Suprapubic skin (tissue), 4 donors: ENCODE measurements around the gene PMF1. TPM values are rescaled to one million over a fixed set of nuclear protein-coding genes. Genes with fewer than 3 reads are reported as not detected.
"Not testable (repeated sequence)": the region's sequence is repeated elsewhere in the genome, so short reads cannot be mapped to it uniquely, and the experiment has no call there.

Experiments used
- DNase-seq, 2 donors: peaks; one replicate each; pipeline ENCODE4 v3.0.0-alpha.2; 2019; ENCODE audit warnings: low spot score in 2 of 2
- H3K27ac ChIP-seq: fragments of 200-600 bp; sonication (generic); one replicate; pipeline ENCODE4 v1.5.1; 2019
- H3K27me3 ChIP-seq: fragments of 200-600 bp; sonication (generic); one replicate; pipeline ENCODE4 v1.5.1; 2019
- H3K36me3 ChIP-seq: fragments of 200-600 bp; sonication (generic); one replicate; pipeline ENCODE4 v1.5.1; 2019
- H3K4me1 ChIP-seq: fragments of 200-600 bp; sonication (generic); one replicate; pipeline ENCODE4 v1.5.1; 2019
- H3K4me3 ChIP-seq: fragments of 200-600 bp; sonication (generic); one replicate; pipeline ENCODE4 v1.5.1; 2019; ENCODE audit warnings: mild to moderate bottlenecking
- H3K9me3 ChIP-seq: fragments of 200-600 bp; sonication (generic); one replicate; pipeline ENCODE4 v1.5.1; 2019
- CTCF ChIP-seq, 2 donors: fragments of 200-600 bp in 1 of 2; fragments of 450-650 bp in 1 of 2; sonication (generic) in 1 of 2; IDR thresholded peaks; one replicate each; pipeline ENCODE4 v1.5.1; 2016 to 2019; ENCODE audit warnings: antibody characterized with exemption in 2 of 2, mild to moderate bottlenecking in 1 of 2, moderate library complexity in 1 of 2
- EP300 ChIP-seq: sonication (generic); formaldehyde crosslinking; IDR thresholded peaks from one replicate; pipeline ENCODE4 v1.6.1; 2017; ENCODE audit warnings: antibody characterized with exemption
- POLR2A ChIP-seq, 2 donors: fragments of 450-650 bp; IDR thresholded peaks; one replicate each; pipeline ENCODE4 v1.6.1; 2017; ENCODE audit warnings: antibody characterized with exemption in 2 of 2, mild to moderate bottlenecking in 2 of 2, moderate library complexity in 2 of 2
- POLR2AphosphoS5 ChIP-seq, 3 donors: sonication (generic); formaldehyde crosslinking; IDR thresholded peaks; one replicate each; pipeline ENCODE4 v1.6.1; 2017; ENCODE audit warnings: antibody characterized with exemption in 3 of 3
- WGBS: methylation state at CpG from one replicate; pipeline ENCODE4 v1.1.5; 2018; 5-methylcytosine and 5-hydroxymethylcytosine counted together
- total RNA-seq, 4 donors: library from RNA; depleted of rRNA; stranded (reverse); fragments of >200 nt; gene quantifications; one replicate each; pipeline ENCODE4 v1.1.0, GENCODE V29; 2016

Gene PMF1
- total RNA-seq, 4 donors from 2014 or later, result 42.7 to 74.3 (median 70.1) TPM

DNA sequence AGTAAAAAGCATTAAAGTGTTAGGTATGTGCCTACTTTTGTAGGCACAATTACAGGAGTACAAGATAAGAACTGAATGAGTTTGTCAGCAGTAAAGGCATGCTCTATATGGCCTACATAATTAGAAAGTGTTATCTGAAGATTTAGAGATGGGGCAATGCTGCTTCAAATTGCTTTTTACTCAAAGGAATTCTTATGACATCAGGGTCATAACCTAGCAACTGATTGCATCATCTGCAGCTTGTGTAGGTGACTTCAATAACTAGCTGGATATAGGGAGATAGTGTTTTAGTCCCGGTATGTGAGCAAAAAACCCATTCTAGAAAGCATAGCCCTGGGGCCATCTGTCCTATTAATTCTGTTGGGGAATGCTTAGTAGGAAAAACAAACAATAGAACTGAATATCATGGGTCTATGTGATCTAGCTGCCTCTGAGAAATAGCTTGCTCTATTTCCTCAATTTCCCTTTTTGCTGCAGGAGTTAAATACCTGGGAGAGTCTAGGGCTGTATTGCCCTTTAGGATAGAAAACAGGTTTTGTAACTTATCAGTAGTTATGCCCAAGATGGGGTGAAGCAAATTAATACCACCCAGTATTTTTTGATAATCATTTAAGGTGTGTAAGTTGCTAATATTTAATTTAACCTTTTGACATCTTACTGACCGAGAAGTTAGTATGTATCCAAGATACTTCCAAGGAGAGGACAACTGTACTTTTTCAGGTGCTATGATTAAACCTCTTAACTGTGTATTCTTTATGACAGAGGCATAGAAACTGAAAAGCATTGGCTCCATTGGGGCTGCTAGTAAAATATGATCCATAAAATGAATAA, 26.2 kb upstream of the PMF1 start:
- H3K27me3 ChIP-seq, H3K27ac ChIP-seq, H3K4me1 ChIP-seq, H3K9me3 ChIP-seq, H3K36me3 ChIP-seq, DNase-seq, H3K4me3 ChIP-seq: not testable (repeated sequence)
- WGBS, result 94% methylated on average over 2 of the region's 2 CpGs

DNA sequence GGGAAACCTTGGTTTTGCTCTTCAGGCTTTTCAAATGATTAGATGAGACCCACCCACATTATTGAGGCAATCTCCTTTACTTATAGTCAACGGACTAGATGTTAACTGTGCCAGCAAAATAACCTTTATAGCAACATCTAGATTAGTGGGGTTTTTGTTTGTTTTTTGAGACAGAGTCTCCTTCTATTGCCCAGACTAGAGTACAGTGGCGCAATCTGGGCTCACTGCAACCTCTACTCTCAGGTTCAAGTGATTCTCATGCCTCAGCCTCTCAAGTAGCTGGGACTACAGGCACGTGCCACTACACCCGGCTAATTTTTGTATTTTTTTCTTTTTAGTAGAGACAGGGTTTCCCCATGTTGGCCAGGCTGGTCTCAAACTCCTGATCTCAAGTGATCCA, 22.5 kb upstream of the PMF1 start:
- peaks cover 14% of the 10 kb centered on the region for H3K4me1 ChIP-seq
- 77% methylated on average over 4 of the region's 4 CpGs for WGBS
- not testable (repeated sequence) for H3K36me3 ChIP-seq, H3K27ac ChIP-seq, H3K9me3 ChIP-seq, H3K4me3 ChIP-seq, H3K27me3 ChIP-seq, DNase-seq

- H3K27ac ChIP-seq, result no peak overlapping the region
- peaks cover 21% of the 10 kb centered on the region for H3K4me1 ChIP-seq
- H3K9me3 ChIP-seq, result no peaks in the 10 kb centered on the region
- H3K36me3 ChIP-seq, result no peaks in the 10 kb centered on the region
- no peaks in the 10 kb centered on the region for H3K27me3 ChIP-seq
- 82% methylated on average over 4 of the region's 4 CpGs for WGBS
- DNase-seq, result no peak
- H3K4me3 ChIP-seq, result no peak overlapping the region
- TF ChIP-seq POLR2AphosphoS5 (IDR thresholded peaks at IDR 0.05), result no peak
- no peak for TF ChIP-seq CTCF (IDR thresholded peaks at IDR 0.05)
- TF ChIP-seq EP300, result no peak
- no peak for TF ChIP-seq POLR2A (IDR thresholded peaks at IDR 0.05)
These were observed 21.4 kb upstream of the PMF1 start for GRCh38 chr1:156191292-156191964.

- Histone ChIP-seq H3K9me3 (no peaks in the 10 kb centered on the region), H3K27ac (peak overlapping the region; percentile 68), H3K27me3 (no peaks in the 10 kb centered on the region), H3K4me1 (peaks cover 21% of the 10 kb centered on the region), H3K36me3 (no peaks in the 10 kb centered on the region), H3K4me3 (peak overlapping the region; percentile 77)
- TF ChIP-seq CTCF (IDR thresholded peaks at IDR 0.05) (no peak), EP300 (no peak), POLR2AphosphoS5 (IDR thresholded peaks at IDR 0.05) (no peak), POLR2A (IDR thresholded peaks at IDR 0.05) (no peak)
- DNase-seq, result no peak
- 78% methylated on average over 7 of the region's 7 CpGs for WGBS
These were observed 19.7 kb upstream of the PMF1 start for GRCh38 chr1:156193208-156193487.

- Histone ChIP-seq H3K4me3 (peak within 1 kb of the TSS; percentile 77), H3K4me1 (peaks cover 21% of the 10 kb centered on the region), H3K27me3 (no peaks in the 10 kb centered on the region), H3K36me3 (no peaks in the 10 kb centered on the region), H3K9me3 (no peaks in the 10 kb centered on the region), H3K27ac (peak within 1 kb of the TSS; percentile 68)
- peak in 2 of 3 donors; percentile 49 to 91 for TF ChIP-seq POLR2AphosphoS5 (IDR thresholded peaks at IDR 0.05)
- no peak for TF ChIP-seq POLR2A (IDR thresholded peaks at IDR 0.05)
- no peak for TF ChIP-seq EP300
- TF ChIP-seq CTCF (IDR thresholded peaks at IDR 0.05), result peak; percentile 48 to 61
- 1% methylated on average over 55 of the region's 59 CpGs for WGBS
- DNase-seq, result peak; percentile 98
These were observed 19.1 kb upstream of the PMF1 start, which contains the start of gene SLC25A44 for GRCh38 chr1:156193488-156194299. Gene SLC25A44, plus strand, starts transcription at chr1:156194104. Its CDS starts 5,744 bp downstream, at chr1:156199848.

DNA sequence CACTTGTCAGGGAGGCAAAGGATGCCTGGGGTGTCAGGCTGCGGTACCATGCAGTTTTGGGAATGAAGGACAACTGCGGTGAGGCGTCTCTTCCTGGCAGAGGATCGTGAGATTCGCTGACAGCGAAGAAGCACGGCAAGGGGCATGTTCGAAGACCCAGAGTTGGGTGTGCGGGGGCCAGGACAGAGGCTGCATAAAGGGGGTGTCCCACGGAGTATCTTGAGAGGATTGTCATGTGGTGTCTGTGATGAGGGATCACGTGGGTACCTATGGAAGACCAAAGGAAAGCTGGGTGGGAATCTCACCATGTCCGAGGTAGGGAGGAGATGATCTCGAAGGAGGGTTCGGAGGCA, 18.5 kb upstream of the PMF1 start:
- no peak for TF ChIP-seq CTCF (IDR thresholded peaks at IDR 0.05)
- TF ChIP-seq POLR2AphosphoS5 (IDR thresholded peaks at IDR 0.05), result no peak
- no peak for TF ChIP-seq EP300
- no peak for TF ChIP-seq POLR2A (IDR thresholded peaks at IDR 0.05)
- Histone ChIP-seq H3K27me3 (no peaks in the 10 kb centered on the region), H3K4me1 (peaks cover 21% of the 10 kb centered on the region), H3K9me3 (no peaks in the 10 kb centered on the region), H3K36me3 (peaks cover 2% of the 10 kb centered on the region), H3K27ac (peak overlapping the region; percentile 38), H3K4me3 (peak overlapping the region; percentile 77)
- no peak for DNase-seq
- WGBS, result 9% methylated on average over 13 of the region's 14 CpGs
